Thyroid gland (tissue), 4 donors: Measurements from ENCODE around the gene GPC5. TPM values are rescaled to one million over a fixed set of nuclear protein-coding genes. Genes with fewer than 3 reads are reported as not detected.

Experiments used
- DNase-seq, 2 donors: peaks; one replicate each; pipeline ENCODE4 v3.0.0-alpha.2; 2019
- H3K27ac ChIP-seq, 3 donors: fragments of 200-600 bp; sonication (generic); 1 replicate in 2 of 3; 2 replicates in 1 of 3; pipeline ENCODE4 v1.5.1; 2016 to 2019; ENCODE audit warnings: mild to moderate bottlenecking in 1 of 3, moderate library complexity in 1 of 3
- H3K27me3 ChIP-seq: fragments of 200-600 bp; sonication (generic); one replicate; pipeline ENCODE4 v1.5.1; 2019
- H3K36me3 ChIP-seq, 2 donors: fragments of 200-600 bp; sonication (generic); one replicate each; pipeline ENCODE4 v1.5.1; 2016 to 2019
- H3K4me1 ChIP-seq, 2 donors: fragments of 200-600 bp; sonication (generic); one replicate each; pipeline ENCODE4 v1.5.1; 2017 to 2019
- H3K4me3 ChIP-seq, 3 donors: fragments of 200-600 bp; sonication (generic); replicated peaks in 1 of 3; 1 replicate in 2 of 3; 2 replicates in 1 of 3; pipeline ENCODE4 v1.5.1; 2016; ENCODE audit warnings: mild to moderate bottlenecking in 1 of 3
- H3K9me3 ChIP-seq: fragments of 200-600 bp; sonication (generic); one replicate; pipeline ENCODE4 v1.5.1; 2017
- CTCF ChIP-seq, 6 experiments: fragments of 200-600 bp in 3 of 6; fragments of 450-650 bp in 3 of 6; sonication (generic) in 3 of 6; IDR thresholded peaks; one replicate each; pipeline ENCODE4 v1.5.1; 2016 to 2019; ENCODE audit warnings: antibody characterized with exemption in 6 of 6, mild to moderate bottlenecking in 2 of 6, inconsistent platforms in 1 of 6, moderate library complexity in 1 of 6
- POLR2A ChIP-seq, 2 donors: fragments of 450-650 bp; IDR thresholded peaks; one replicate each; pipeline ENCODE4 v1.6.1; 2017; ENCODE audit warnings: antibody characterized with exemption in 2 of 2, mild to moderate bottlenecking in 2 of 2, moderate library complexity in 1 of 2
- WGBS, 2 donors: methylation state at CpG; one replicate each; pipeline ENCODE4 v1.1.5; 2017; 5-methylcytosine and 5-hydroxymethylcytosine counted together
- intact Hi-C: fragments of 100-400 bp; cut with DNase I; formaldehyde crosslinking; loops from one replicate; pipeline ENCODE4 v1.15.1; 2023
- total RNA-seq, 4 donors: library from RNA; depleted of rRNA; stranded (reverse); fragments of >200 nt; gene quantifications; one replicate each; pipeline ENCODE4 v1.2.3, GENCODE V29; 2016

The GPC5 gene
- total RNA-seq, 4 donors from 2014 or later = 0.67 to 2.3 (median 1.3) TPM

GRCh38 chr13:92429231-92429630, 1030.8 kb downstream of the GPC5 start:
- Histone ChIP-seq H3K4me1 (no peaks in the 10 kb centered on the region), H3K36me3 (no peaks in the 10 kb centered on the region), H3K9me3 (no peaks in the 10 kb centered on the region), H3K4me3 (no peak overlapping the region), H3K27me3 (no peaks in the 10 kb centered on the region), H3K27ac (no peak overlapping the region)
- no peak for TF ChIP-seq POLR2A (IDR thresholded peaks at IDR 0.05)
- no peak for TF ChIP-seq CTCF (IDR thresholded peaks at IDR 0.05)
- WGBS, 2 donors = 90 to 91% methylated on average over 2 of the region's 2 CpGs
- no peak for DNase-seq
- intact Hi-C loops = no loop called here

- H3K9me3 ChIP-seq = no peaks in the 10 kb centered on the region
- H3K4me1 ChIP-seq = no peaks in the 10 kb centered on the region
- no peaks in the 10 kb centered on the region for H3K27me3 ChIP-seq
- DNase-seq = no peak
- no peak overlapping the region for H3K4me3 ChIP-seq
- H3K27ac ChIP-seq = no peak overlapping the region
- intact Hi-C loops = no loop called here
- TF ChIP-seq CTCF (IDR thresholded peaks at IDR 0.05) (no peak), POLR2A (IDR thresholded peaks at IDR 0.05) (no peak)
- no peaks in the 10 kb centered on the region for H3K36me3 ChIP-seq
- 61 to 90% methylated on average over 3 of the region's 3 CpGs for WGBS, 2 donors
Measured at GRCh38 chr13:92433386-92433785, 1035.0 kb downstream of the GPC5 start.

GRCh38 chr13:92433963-92434362, 1035.5 kb downstream of the GPC5 start:
- TF ChIP-seq POLR2A (IDR thresholded peaks at IDR 0.05) (no peak), CTCF (IDR thresholded peaks at IDR 0.05) (no peak)
- Histone ChIP-seq H3K9me3 (no peaks in the 10 kb centered on the region), H3K4me3 (no peak overlapping the region), H3K27me3 (no peaks in the 10 kb centered on the region), H3K36me3 (no peaks in the 10 kb centered on the region), H3K4me1 (no peaks in the 10 kb centered on the region), H3K27ac (no peak overlapping the region)
- intact Hi-C loops = no loop called here
- no peak for DNase-seq
- 94 to 95% methylated on average over 1 of the region's 1 CpG for WGBS, 2 donors

GRCh38 chr13:92436924-92437323, 1038.5 kb downstream of the GPC5 start:
- H3K9me3 ChIP-seq = no peaks in the 10 kb centered on the region
- intact Hi-C loops = no loop called here
- no peak overlapping the region for H3K27ac ChIP-seq
- H3K27me3 ChIP-seq = no peaks in the 10 kb centered on the region
- 73 to 85% methylated on average over 2 of the region's 2 CpGs for WGBS, 2 donors
- no peak overlapping the region for H3K4me3 ChIP-seq
- TF ChIP-seq POLR2A (IDR thresholded peaks at IDR 0.05) = no peak
- TF ChIP-seq CTCF (IDR thresholded peaks at IDR 0.05) = no peak
- DNase-seq = no peak
- H3K36me3 ChIP-seq = no peaks in the 10 kb centered on the region
- no peaks in the 10 kb centered on the region for H3K4me1 ChIP-seq

GRCh38 chr13:92444244-92444643, 1045.8 kb downstream of the GPC5 start:
- no peaks in the 10 kb centered on the region for H3K27me3 ChIP-seq
- H3K36me3 ChIP-seq = no peaks in the 10 kb centered on the region
- H3K4me1 ChIP-seq = no peaks in the 10 kb centered on the region
- DNase-seq = no peak
- TF ChIP-seq POLR2A (IDR thresholded peaks at IDR 0.05) (no peak), CTCF (IDR thresholded peaks at IDR 0.05) (no peak)
- no peak overlapping the region for H3K27ac ChIP-seq
- WGBS, 2 donors = 65 to 77% methylated on average over 1 of the region's 1 CpG
- no peak overlapping the region for H3K4me3 ChIP-seq
- H3K9me3 ChIP-seq = no peaks in the 10 kb centered on the region
- intact Hi-C loops = no loop called here
